NCI-H146 (cell line): ENCODE data around the gene POLN.

ENCODE experiments used
- DNase-seq: peaks from one replicate; lab custom pipeline; 2025; lab: John Stamatoyannopoulos, UW

POLN gene

GRCh38 chr4:2104556-2105345, 137.2 kb downstream of the POLN start:
- DNase-seq, result no peak

- no peak for DNase-seq
Measured at GRCh38 chr4:2103843-2104547, 137.9 kb downstream of the POLN start.

- no peak for DNase-seq
Measured at GRCh38 chr4:2103127-2103842, 138.6 kb downstream of the POLN start.

- DNase-seq, result no peak
Measured at GRCh38 chr4:2102045-2102883, 139.7 kb downstream of the POLN start.

GRCh38 chr4:2101346-2102044, 140.4 kb downstream of the POLN start:
- no peak for DNase-seq

- DNase-seq, result no peak
Measured at GRCh38 chr4:2096073-2096609, 145.8 kb downstream of the POLN start.

- DNase-seq, result no peak
Measured at GRCh38 chr4:2095236-2096072, 146.5 kb downstream of the POLN start.

- no peak for DNase-seq
Measured at GRCh38 chr4:2094545-2094944, 147.4 kb downstream of the POLN start.

GRCh38 chr4:2093265-2093664, 148.7 kb downstream of the POLN start:
- no peak for DNase-seq

- DNase-seq, result no peak
Measured at GRCh38 chr4:2092669-2093053, 149.3 kb downstream of the POLN start.

GRCh38 chr4:2091990-2092668, 149.8 kb downstream of the POLN start:
- no peak for DNase-seq

- DNase-seq, result no peak
Measured at GRCh38 chr4:2090642-2091041, 151.3 kb downstream of the POLN start.

- DNase-seq, result no peak
Measured at GRCh38 chr4:2089222-2089621, 152.7 kb downstream of the POLN start.

GRCh38 chr4:2087170-2087569, 154.8 kb downstream of the POLN start:
- no peak for DNase-seq

- no peak for DNase-seq
Measured at GRCh38 chr4:2085496-2085901, 156.4 kb downstream of the POLN start.

GRCh38 chr4:2084316-2084715, 157.6 kb downstream of the POLN start:
- no peak for DNase-seq

- no peak for DNase-seq
Measured at GRCh38 chr4:2083826-2084160, 158.1 kb downstream of the POLN start.

- no peak for DNase-seq
Measured at GRCh38 chr4:2083116-2083825, 158.7 kb downstream of the POLN start.

- DNase-seq, result no peak
Measured at GRCh38 chr4:2082627-2083026, 159.3 kb downstream of the POLN start.
